Measurements from ENCODE around the gene ANKRD17. TPM values are rescaled to one million over a fixed set of nuclear protein-coding genes. Genes with fewer than 3 reads are reported as not detected.

Gene ANKRD17
- total RNA-seq, 2 experiments from 2014 or later: 43.2 to 44.7 TPM

Other genes starting within 250 kb of the ANKRD17 start
- 10 to 100 TPM; 18.6 to 20.6 TPM for gene COX18, start 189.1 kb downstream of the ANKRD17 start, total RNA-seq
- not detected for gene ALB, start 145.5 kb upstream of the ANKRD17 start, total RNA-seq
- not detected for gene AFP, start 177.4 kb upstream of the ANKRD17 start, total RNA-seq
- not detected for gene AFM, start 222.9 kb upstream of the ANKRD17 start, total RNA-seq